Neural progenitor cell (in vitro differentiated cells): ENCODE measurements around the gene RNF181. TPM values are rescaled to one million over a fixed set of nuclear protein-coding genes. Genes with fewer than 3 reads are reported as not detected.

Source experiments
- DNase-seq: peaks from one replicate; pipeline ENCODE4 v3.0.0-alpha.2; 2016; ENCODE audit warnings: low spot score
- H2AFZ ChIP-seq: fragments of 200-600 bp; sonication (generic); replicated peaks from 2 replicates; pipeline ENCODE4 v1.6.1; 2016; ENCODE audit warnings: antibody characterized with exemption
- H3F3A ChIP-seq: fragments of 200-600 bp; sonication (generic); 2 replicates; pipeline ENCODE4 v1.6.1; 2016; ENCODE audit warnings: antibody characterized with exemption, low read depth
- H3K27ac ChIP-seq: fragments of 200-600 bp; sonication (generic); 2 replicates; pipeline ENCODE4 v1.5.1; 2016; ENCODE audit warnings: mild to moderate bottlenecking
- H3K27me3 ChIP-seq: fragments of 200-600 bp; sonication (generic); 2 replicates; pipeline ENCODE4 v1.6.1; 2016; ENCODE audit warnings: mild to moderate bottlenecking, moderate library complexity
- H3K36me3 ChIP-seq: fragments of 200-600 bp; sonication (generic); 2 replicates; pipeline ENCODE4 v1.5.1; 2016
- H3K4me1 ChIP-seq: fragments of 200-600 bp; sonication (generic); 2 replicates; pipeline ENCODE4 v1.6.1; 2016; ENCODE audit warnings: mixed run types
- H3K4me2 ChIP-seq: fragments of 200-600 bp; sonication (generic); 2 replicates; pipeline ENCODE4 v1.6.1; 2016
- H3K4me3 ChIP-seq: fragments of 200-600 bp; sonication (generic); 2 replicates; pipeline ENCODE4 v1.5.1; 2016
- H3K79me2 ChIP-seq: fragments of 200-600 bp; sonication (generic); 2 replicates; pipeline ENCODE4 v1.6.1; 2016; ENCODE audit warnings: low read depth
- H3K9ac ChIP-seq: fragments of 200-600 bp; sonication (generic); 2 replicates; pipeline ENCODE4 v1.6.1; 2016
- H3K9me3 ChIP-seq: fragments of 200-600 bp; sonication (generic); 2 replicates; pipeline ENCODE4 v1.5.1; 2016; ENCODE audit warnings: low read depth
- H4K20me1 ChIP-seq: fragments of 200-600 bp; sonication (generic); 2 replicates; pipeline ENCODE4 v1.6.1; 2016; ENCODE audit warnings: low read depth
- H3K27ac Mint-ChIP-seq: 3 replicates; pipeline ENCODE4 v1.8.0; 2021; ENCODE audit warnings: mixed read lengths
- H3K27me3 Mint-ChIP-seq: 2 replicates; pipeline ENCODE4 v1.8.0; 2022; ENCODE audit warnings: low read depth, mild to moderate bottlenecking, inconsistent platforms, moderate library complexity, mixed read lengths; ENCODE audit not compliant: insufficient read depth
- H3K36me3 Mint-ChIP-seq: 3 replicates; pipeline ENCODE4 v1.8.0; 2021; ENCODE audit warnings: mixed read lengths
- H3K4me1 Mint-ChIP-seq: 3 replicates; pipeline ENCODE4 v1.8.0; 2021; ENCODE audit warnings: mixed read lengths
- H3K4me3 Mint-ChIP-seq: 3 replicates; pipeline ENCODE4 v1.8.0; 2021; ENCODE audit warnings: mild to moderate bottlenecking, moderate library complexity, mixed read lengths
- H3K9me3 Mint-ChIP-seq: 3 replicates; pipeline ENCODE4 v1.8.0; 2020; ENCODE audit warnings: mixed read lengths
- CTCF ChIP-seq: fragments of 200-600 bp; sonication (generic); IDR thresholded peaks from 2 replicates; pipeline ENCODE4 v1.5.1; 2017; ENCODE audit warnings: antibody characterized with exemption, mild to moderate bottlenecking
- EZH2 ChIP-seq: fragments of 200-600 bp; sonication (generic); IDR thresholded peaks from 2 replicates; pipeline ENCODE4 v1.6.1; 2017; ENCODE audit warnings: antibody characterized with exemption, mild to moderate bottlenecking, moderate library complexity
- EZH2phosphoT487 ChIP-seq: fragments of 200-600 bp; sonication (generic); IDR thresholded peaks from 2 replicates; pipeline ENCODE4 v1.6.1; 2017; ENCODE audit warnings: antibody characterized with exemption
- total RNA-seq: library from RNA; depleted of rRNA; stranded (reverse); fragments of >200 nt; gene quantifications from 2 replicates; pipeline ENCODE4 v1.2.3, GENCODE V29; 2015; ENCODE audit warnings: low replicate concordance

RNF181 gene
- total RNA-seq: 81.3 and 113 TPM in 2 replicates

- Mint-ChIP-seq H3K4me1 (peaks cover 34% of the 10 kb centered on the region), H3K36me3 (no peaks in the 10 kb centered on the region), H3K27me3 (peaks cover 3% of the 10 kb centered on the region), H3K4me3 (peak within 1 kb of the TSS; percentile 97), H3K27ac (peak within 1 kb of the TSS; percentile 76), H3K9me3 (no peaks in the 10 kb centered on the region)
- no peak within 1 kb of the TSS for H3K27ac ChIP-seq
- peak within 1 kb of the TSS; percentile 72 for H3K9ac ChIP-seq
- DNase-seq: peak; percentile 98
- peak within 1 kb of the TSS; percentile 76 for H3K4me3 ChIP-seq
- H3K9me3 ChIP-seq: no peaks in the 10 kb centered on the region
- peaks cover under 1% of the 10 kb centered on the region for H3F3A ChIP-seq
- peaks cover 6% of the 10 kb centered on the region for H3K4me1 ChIP-seq
- no peaks in the 10 kb centered on the region for H3K36me3 ChIP-seq
- H3K4me2 ChIP-seq: peak within 1 kb of the TSS; percentile 87
- peak within 1 kb of the TSS; percentile 75 for H2AFZ ChIP-seq
- peaks cover under 1% of the 10 kb centered on the region for H3K27me3 ChIP-seq
- TF ChIP-seq EZH2phosphoT487 (no peak), EZH2 (no peak), CTCF (no peak)
- H3K79me2 ChIP-seq: peaks cover 25% of the 10 kb centered on the region
- peaks cover 10% of the 10 kb centered on the region for H4K20me1 ChIP-seq
These were observed at the start of gene RNF181 for GRCh38 chr2:85595301-85596025. RNF181 (plus strand) TSS chr2:85595745; CDS start chr2:85595764, 19 bp downstream.

- Mint-ChIP-seq H3K27ac (no peak overlapping the region), H3K27me3 (peaks cover 6% of the 10 kb centered on the region), H3K9me3 (no peaks in the 10 kb centered on the region), H3K4me3 (no peak overlapping the region), H3K4me1 (peaks cover 34% of the 10 kb centered on the region), H3K36me3 (peaks cover 36% of the 10 kb centered on the region)
- Histone ChIP-seq H3K79me2 (peaks cover 29% of the 10 kb centered on the region), H3K4me2 (no peak overlapping the region), H3K27me3 (no peaks in the 10 kb centered on the region), H3K4me3 (no peak overlapping the region), H3K9ac (no peak overlapping the region), H3K4me1 (peaks cover 21% of the 10 kb centered on the region), H4K20me1 (peaks cover 64% of the 10 kb centered on the region), H3F3A (peaks cover 82% of the 10 kb centered on the region), H3K9me3 (no peaks in the 10 kb centered on the region), H2AFZ (no peak overlapping the region), H3K27ac (peak overlapping the region; percentile 49), H3K36me3 (peaks cover 27% of the 10 kb centered on the region)
- TF ChIP-seq CTCF (no peak), EZH2 (no peak), EZH2phosphoT487 (no peak)
- no peak for DNase-seq
These were observed 49.7 kb upstream of the RNF181 start for GRCh38 chr2:85545780-85546240.

GRCh38 chr2:85547089-85547858, 48.3 kb upstream of the RNF181 start:
- Mint-ChIP-seq H3K27ac (no peak overlapping the region), H3K4me3 (no peak overlapping the region), H3K27me3 (peaks cover 6% of the 10 kb centered on the region), H3K36me3 (peaks cover 31% of the 10 kb centered on the region), H3K4me1 (peaks cover 19% of the 10 kb centered on the region), H3K9me3 (no peaks in the 10 kb centered on the region)
- peaks cover 14% of the 10 kb centered on the region for H3K36me3 ChIP-seq
- H3K79me2 ChIP-seq: peaks cover 14% of the 10 kb centered on the region
- DNase-seq: no peak
- H4K20me1 ChIP-seq: peaks cover 50% of the 10 kb centered on the region
- H3K27ac ChIP-seq: peak overlapping the region; percentile 23
- no peaks in the 10 kb centered on the region for H3K27me3 ChIP-seq
- H3F3A ChIP-seq: peaks cover 68% of the 10 kb centered on the region
- no peak overlapping the region for H2AFZ ChIP-seq
- peaks cover 9% of the 10 kb centered on the region for H3K4me1 ChIP-seq
- H3K9ac ChIP-seq: no peak overlapping the region
- H3K4me2 ChIP-seq: no peak overlapping the region
- H3K4me3 ChIP-seq: no peak overlapping the region
- TF ChIP-seq EZH2 (no peak), EZH2phosphoT487 (no peak), CTCF (no peak)
- H3K9me3 ChIP-seq: no peaks in the 10 kb centered on the region
